HepG2 (cell line): ENCODE measurements around the gene ROMO1. TPM values are rescaled to one million over a fixed set of nuclear protein-coding genes. Genes with fewer than 3 reads are reported as not detected.

Experiments used
- ARID2 ChIP-seq: sonication (generic); formaldehyde crosslinking; IDR thresholded peaks from 2 replicates; pipeline ENCODE4 v1.8.1; 2022; ENCODE audit warnings: mild to moderate bottlenecking, missing genetic modification reagents, borderline replicate concordance
- HMGA1 ChIP-seq: sonication (generic); formaldehyde crosslinking; conservative IDR thresholded peaks from 2 replicates; pipeline ENCODE4 v1.4.0; 2020; ENCODE audit warnings: missing genetic modification reagents
- JDP2 ChIP-seq: sonication (generic); formaldehyde crosslinking; IDR thresholded peaks from 2 replicates; pipeline ENCODE4 v1.8.1; 2022; ENCODE audit warnings: missing genetic modification reagents, borderline replicate concordance
- MTF2 ChIP-seq: sonication (generic); formaldehyde crosslinking; IDR thresholded peaks from 2 replicates; pipeline ENCODE4 v1.5.0; 2020; ENCODE audit warnings: missing genetic modification reagents, borderline replicate concordance
- NCOR1 ChIP-seq: fragments of 200-600 bp; sonication (generic); IDR thresholded peaks from 2 replicates; pipeline ENCODE4 v1.7.0; 2017; ENCODE audit warnings: antibody characterized with exemption, low read length, borderline replicate concordance
- YY1 ChIP-seq: IDR thresholded peaks from 2 replicates; pipeline ENCODE4 v1.6.1; 2011; ENCODE audit warnings: low read length, low read depth, moderate library complexity, mild to moderate bottlenecking; ENCODE audit not compliant: insufficient read depth, insufficient replicate concordance
- ZNF263 ChIP-seq: sonication (generic); formaldehyde crosslinking; IDR thresholded peaks from 2 replicates; pipeline ENCODE4 v1.4.0; 2020; ENCODE audit warnings: missing genetic modification reagents
- ZNF282 ChIP-seq: fragments of 450-650 bp; IDR thresholded peaks from 2 replicates; pipeline ENCODE4 v1.6.1; 2018; ENCODE audit not compliant: partially characterized antibody
- ZNF326 ChIP-seq: sonication (generic); formaldehyde crosslinking; IDR thresholded peaks from 2 replicates; pipeline ENCODE4 v1.4.0; 2020; ENCODE audit warnings: missing genetic modification reagents, borderline replicate concordance
- ZNF34 ChIP-seq: sonication (generic); formaldehyde crosslinking; IDR thresholded peaks from 2 replicates; pipeline ENCODE4 v1.4.0; 2020; ENCODE audit warnings: mild to moderate bottlenecking, missing genetic modification reagents, borderline replicate concordance
- ZNF430 ChIP-seq: sonication (generic); formaldehyde crosslinking; IDR thresholded peaks from 2 replicates; pipeline ENCODE4 v1.9.0; 2021; ENCODE audit warnings: mild to moderate bottlenecking, missing genetic modification reagents
- ZNF460 ChIP-seq: sonication (generic); formaldehyde crosslinking; IDR thresholded peaks from 2 replicates; pipeline ENCODE4 v1.5.1; 2020; ENCODE audit warnings: missing genetic modification reagents, mild to moderate bottlenecking, borderline replicate concordance
- ZNF501 ChIP-seq: sonication (generic); formaldehyde crosslinking; IDR thresholded peaks from 2 replicates; pipeline ENCODE4 v1.5.1; 2020; ENCODE audit warnings: mild to moderate bottlenecking, moderate library complexity, missing genetic modification reagents
- ZNF747 ChIP-seq: sonication (generic); formaldehyde crosslinking; IDR thresholded peaks from 2 replicates; pipeline ENCODE4 v1.8.1; 2023; ENCODE audit warnings: missing genetic modification reagents, mild to moderate bottlenecking, borderline replicate concordance
- polyA plus RNA-seq, 8 experiments: library from polyadenylated mRNA; depleted of rRNA in 3 of 8; stranded (reverse) in 7 of 8; unstranded in 1 of 8; fragments of >200 nt; fragmentation: Illumina TruSeq in 4 of 8; extraction: Trizol in 4 of 8; gene quantifications; 2 replicates each; pipeline versions ENCODE4 v1.2.1 to v1.2.3, GENCODE V29; 2011 to 2016; ENCODE audit warnings: low read depth in 4 of 8, missing spikeins in 1 of 8, mixed read lengths in 1 of 8; ENCODE audit not compliant: insufficient read depth in 1 of 8
- total RNA-seq, 5 experiments: library from RNA; depleted of rRNA; stranded (reverse); fragments of >200 nt; fragmentation: Illumina TruSeq; extraction: Trizol; gene quantifications; 2 replicates each; pipeline ENCODE4 v1.2.3, GENCODE V29; 2016; ENCODE audit warnings: low read depth in 1 of 5
- TF ChIP-seq, protein P1 (sequence below): IDR thresholded peaks from 2 replicates; pipeline ENCODE4 v1.6.1; 2018; ENCODE audit warnings: missing genetic modification reagents, mild to moderate bottlenecking, missing compliant biosample characterization
- TF ChIP-seq, protein P2 (sequence below): sonication (generic); formaldehyde crosslinking; IDR thresholded peaks from 2 replicates; pipeline ENCODE4 v1.4.0; 2020; ENCODE audit warnings: missing genetic modification reagents

ROMO1 gene
- total and polyA plus RNA-seq, 2 of the 13 experiments (the other 11 are each of a cell fraction or from before 2014, with no cell fraction given) = 636 to 755 TPM

DNA sequence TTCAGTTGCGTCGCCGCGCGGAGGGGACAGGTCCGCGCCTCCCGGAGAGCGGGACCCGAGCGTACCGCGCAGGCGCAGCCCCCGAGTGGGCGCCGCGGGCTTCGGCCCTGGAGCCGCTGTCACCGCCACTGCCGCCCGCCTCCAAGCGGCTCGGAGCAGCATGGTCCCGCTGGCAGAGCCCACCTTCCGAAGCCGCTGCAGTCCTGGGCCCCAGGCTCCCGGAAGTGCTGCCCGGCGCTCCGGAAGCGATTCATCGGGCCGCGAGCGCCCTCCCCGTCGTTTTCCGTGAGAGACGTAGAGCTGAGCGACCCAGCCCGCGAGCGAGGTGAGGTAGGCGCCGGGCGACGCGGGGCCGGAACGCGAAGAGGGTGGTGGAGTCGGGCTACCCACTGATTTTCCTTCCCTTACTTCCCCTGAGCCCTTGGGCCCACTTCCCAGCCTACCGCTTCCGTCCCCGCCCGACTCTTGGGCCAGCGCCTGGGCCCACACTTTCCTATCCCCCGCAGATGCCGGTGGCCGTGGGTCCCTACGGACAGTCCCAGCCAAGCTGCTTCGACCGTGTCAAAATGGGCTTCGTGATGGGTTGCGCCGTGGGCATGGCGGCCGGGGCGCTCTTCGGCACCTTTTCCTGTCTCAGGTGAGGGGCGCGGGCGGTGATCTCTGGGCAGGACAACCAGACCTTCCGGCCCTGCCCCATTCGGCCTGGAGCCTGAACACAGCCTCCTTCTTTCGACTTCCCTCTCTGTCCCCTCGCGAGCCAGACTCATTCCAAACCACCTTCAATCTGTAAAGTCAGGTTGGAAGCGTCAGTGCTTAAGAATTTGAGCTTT, at the start of gene ROMO1, which contains the start of gene NFS1 (continued):
- TF ChIP-seq ZNF430 (peak; percentile 99), ZNF460 (CRISPR knock-in tag) (peak; percentile 52; the same call in 1 of the 2 replicates), ZNF34 (peak; percentile 92), YY1 (peak; percentile 87), ZNF501 (peak; percentile 99), ZNF263 (CRISPR knock-in tag) (peak; percentile 57), ARID2 (CRISPR knock-in tag) (peak; percentile 98; the same call in 1 of the 2 replicates), MTF2 (CRISPR knock-in tag) (peak; percentile 94; the same call in 1 of the 2 replicates), NCOR1 (peak; percentile 9; the same call in 1 of the 2 replicates), ZNF282 (no peak), ZNF747 (CRISPR knock-in tag) (peak; percentile 100), JDP2 (peak; percentile 61; the same call in 1 of the 2 replicates), ZNF326 (CRISPR knock-in tag) (peak; percentile 88; the same call in 1 of the 2 replicates), HMGA1 (CRISPR knock-in tag) (no peak)
- TF ChIP-seq, protein P1, sequence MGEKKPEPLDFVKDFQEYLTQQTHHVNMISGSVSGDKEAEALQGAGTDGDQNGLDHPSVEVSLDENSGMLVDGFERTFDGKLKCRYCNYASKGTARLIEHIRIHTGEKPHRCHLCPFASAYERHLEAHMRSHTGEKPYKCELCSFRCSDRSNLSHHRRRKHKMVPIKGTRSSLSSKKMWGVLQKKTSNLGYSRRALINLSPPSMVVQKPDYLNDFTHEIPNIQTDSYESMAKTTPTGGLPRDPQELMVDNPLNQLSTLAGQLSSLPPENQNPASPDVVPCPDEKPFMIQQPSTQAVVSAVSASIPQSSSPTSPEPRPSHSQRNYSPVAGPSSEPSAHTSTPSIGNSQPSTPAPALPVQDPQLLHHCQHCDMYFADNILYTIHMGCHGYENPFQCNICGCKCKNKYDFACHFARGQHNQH (CRISPR knock-in tag) = peak; percentile 99
- TF ChIP-seq, protein P2, sequence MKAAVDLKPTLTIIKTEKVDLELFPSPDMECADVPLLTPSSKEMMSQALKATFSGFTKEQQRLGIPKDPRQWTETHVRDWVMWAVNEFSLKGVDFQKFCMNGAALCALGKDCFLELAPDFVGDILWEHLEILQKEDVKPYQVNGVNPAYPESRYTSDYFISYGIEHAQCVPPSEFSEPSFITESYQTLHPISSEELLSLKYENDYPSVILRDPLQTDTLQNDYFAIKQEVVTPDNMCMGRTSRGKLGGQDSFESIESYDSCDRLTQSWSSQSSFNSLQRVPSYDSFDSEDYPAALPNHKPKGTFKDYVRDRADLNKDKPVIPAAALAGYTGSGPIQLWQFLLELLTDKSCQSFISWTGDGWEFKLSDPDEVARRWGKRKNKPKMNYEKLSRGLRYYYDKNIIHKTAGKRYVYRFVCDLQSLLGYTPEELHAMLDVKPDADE (CRISPR knock-in tag) = peak; percentile 96; the same call in 1 of the 2 replicates
